Measurements from ENCODE around the gene CENATAC. TPM values are rescaled to one million over a fixed set of nuclear protein-coding genes. Genes with fewer than 3 reads are reported as not detected.

The CENATAC gene
- total and polyA plus RNA-seq, 2 experiments from 2014 or later = 31.7 to 34.5 TPM

DNA sequence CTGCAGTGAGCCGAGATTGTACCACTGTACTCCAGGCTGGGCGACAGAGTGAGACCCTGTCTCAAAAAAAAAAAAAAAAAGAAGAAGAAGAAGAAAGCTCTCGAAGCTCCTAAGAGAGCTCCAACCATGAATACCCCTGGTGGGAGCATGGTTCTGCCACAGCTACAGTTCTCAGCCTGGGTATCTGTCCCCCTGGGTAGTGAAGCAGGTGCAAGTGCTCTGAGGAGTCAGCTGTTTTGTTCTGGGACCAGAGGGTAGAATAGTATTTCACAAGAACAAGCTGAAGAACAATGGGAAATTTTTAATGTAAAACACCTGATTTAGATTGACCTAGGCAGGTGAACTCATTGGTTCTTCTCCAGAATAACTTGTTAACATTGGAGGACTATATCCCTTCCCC lies 63.3 kb downstream of the CENATAC start:
- H3K4me1 ChIP-seq (ENCODE audit: insufficient read depth) = peaks cover 6% of the 10 kb centered on the region; the same call in 1 of the 2 replicates
- Mint-ChIP-seq H3K4me1 (peaks cover 5% of the 10 kb centered on the region), H3K36me3 (ENCODE audit: low read depth) (peaks cover 8% of the 10 kb centered on the region), H3K27ac (no peak overlapping the region), H3K27me3 (ENCODE audit: insufficient read depth, low read depth, poor library complexity) (peaks cover 8% of the 10 kb centered on the region), H3K4me3 (no peak overlapping the region), H3K9me3 (peaks cover 7% of the 10 kb centered on the region; the same call in 1 of the 3 replicates)
- TF ChIP-seq POLR2AphosphoS5 (IDR thresholded peaks at IDR 0.05; ENCODE audit: low read depth) = no peak
- TF ChIP-seq EZH2 (IDR thresholded peaks at IDR 0.05; ENCODE audit: low read depth, unreplicated experiment) = no peak
- no peak for ATAC-seq
- H3K9me2 ChIP-seq (ENCODE audit: insufficient read depth) = 0 out of 2 replicates have a peak, but pooled peaks cover 4% of the 10 kb centered on the region
- no peaks in the 10 kb centered on the region for H3K27me3 ChIP-seq (ENCODE audit: insufficient read depth)
- DNase-seq (ENCODE audit: low spot score) = no peak
- H3F3A ChIP-seq (replicated peaks; ENCODE audit: low read depth) = peaks cover 9% of the 10 kb centered on the region
- no peak overlapping the region for H2AFZ ChIP-seq
- H3K27ac ChIP-seq (ENCODE audit: low read depth) = no peak overlapping the region
- H3K36me3 ChIP-seq (ENCODE audit: insufficient read depth) = no peaks in the 10 kb centered on the region
- no peak overlapping the region for H3K4me2 ChIP-seq
- H4K20me1 ChIP-seq (replicated peaks; ENCODE audit: insufficient read depth) = peaks cover 7% of the 10 kb centered on the region; the same call in 1 of the 2 replicates
- H3K4me3 ChIP-seq = no peak overlapping the region
- peaks cover 10% of the 10 kb centered on the region for H3K79me2 ChIP-seq (replicated peaks; ENCODE audit: insufficient read depth)

DNA sequence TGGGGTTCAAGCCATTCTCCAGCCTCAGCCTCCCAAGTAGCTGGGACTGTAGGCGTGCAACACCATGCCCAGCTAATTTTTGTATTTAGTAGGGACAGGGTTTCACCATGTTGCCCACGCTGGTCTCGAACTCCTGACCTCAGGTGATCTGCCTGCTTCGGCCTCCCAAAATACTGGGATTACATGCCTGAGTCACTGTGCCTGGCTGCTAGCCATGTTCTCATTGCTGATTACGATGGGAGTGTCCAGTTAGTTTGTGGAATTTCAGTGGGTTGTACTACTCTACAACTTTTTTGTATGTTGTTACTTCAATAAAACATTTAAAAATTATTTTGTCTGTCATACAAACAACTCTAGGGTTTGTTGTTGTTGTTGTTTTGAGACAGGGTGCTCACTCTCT lies 64.8 kb downstream of the CENATAC start:
- no peak overlapping the region for H3K4me2 ChIP-seq
- no peak for ATAC-seq

More for the DNA sequence above, 64.8 kb downstream of the CENATAC start:
- Histone ChIP-seq H3K27ac (ENCODE audit: low read depth) (no peak overlapping the region), H3F3A (replicated peaks; ENCODE audit: low read depth) (peaks cover 5% of the 10 kb centered on the region), H3K27me3 (ENCODE audit: insufficient read depth) (no peaks in the 10 kb centered on the region), H3K4me1 (ENCODE audit: insufficient read depth) (peaks cover 6% of the 10 kb centered on the region; the same call in 1 of the 2 replicates), H3K79me2 (replicated peaks; ENCODE audit: insufficient read depth) (peaks cover 7% of the 10 kb centered on the region), H3K4me3 (no peak overlapping the region), H3K36me3 (ENCODE audit: insufficient read depth) (no peaks in the 10 kb centered on the region), H3K9me2 (ENCODE audit: insufficient read depth) (0 out of 2 replicates have a peak, but pooled peaks cover 4% of the 10 kb centered on the region), H4K20me1 (replicated peaks; ENCODE audit: insufficient read depth) (0 out of 2 replicates have a peak, but pooled peaks cover 6% of the 10 kb centered on the region), H2AFZ (no peak overlapping the region)
- H3K27me3 Mint-ChIP-seq (ENCODE audit: insufficient read depth, low read depth, poor library complexity) = peaks cover 10% of the 10 kb centered on the region
- peaks cover 5% of the 10 kb centered on the region for H3K36me3 Mint-ChIP-seq (ENCODE audit: low read depth)
- TF ChIP-seq, protein P1, sequence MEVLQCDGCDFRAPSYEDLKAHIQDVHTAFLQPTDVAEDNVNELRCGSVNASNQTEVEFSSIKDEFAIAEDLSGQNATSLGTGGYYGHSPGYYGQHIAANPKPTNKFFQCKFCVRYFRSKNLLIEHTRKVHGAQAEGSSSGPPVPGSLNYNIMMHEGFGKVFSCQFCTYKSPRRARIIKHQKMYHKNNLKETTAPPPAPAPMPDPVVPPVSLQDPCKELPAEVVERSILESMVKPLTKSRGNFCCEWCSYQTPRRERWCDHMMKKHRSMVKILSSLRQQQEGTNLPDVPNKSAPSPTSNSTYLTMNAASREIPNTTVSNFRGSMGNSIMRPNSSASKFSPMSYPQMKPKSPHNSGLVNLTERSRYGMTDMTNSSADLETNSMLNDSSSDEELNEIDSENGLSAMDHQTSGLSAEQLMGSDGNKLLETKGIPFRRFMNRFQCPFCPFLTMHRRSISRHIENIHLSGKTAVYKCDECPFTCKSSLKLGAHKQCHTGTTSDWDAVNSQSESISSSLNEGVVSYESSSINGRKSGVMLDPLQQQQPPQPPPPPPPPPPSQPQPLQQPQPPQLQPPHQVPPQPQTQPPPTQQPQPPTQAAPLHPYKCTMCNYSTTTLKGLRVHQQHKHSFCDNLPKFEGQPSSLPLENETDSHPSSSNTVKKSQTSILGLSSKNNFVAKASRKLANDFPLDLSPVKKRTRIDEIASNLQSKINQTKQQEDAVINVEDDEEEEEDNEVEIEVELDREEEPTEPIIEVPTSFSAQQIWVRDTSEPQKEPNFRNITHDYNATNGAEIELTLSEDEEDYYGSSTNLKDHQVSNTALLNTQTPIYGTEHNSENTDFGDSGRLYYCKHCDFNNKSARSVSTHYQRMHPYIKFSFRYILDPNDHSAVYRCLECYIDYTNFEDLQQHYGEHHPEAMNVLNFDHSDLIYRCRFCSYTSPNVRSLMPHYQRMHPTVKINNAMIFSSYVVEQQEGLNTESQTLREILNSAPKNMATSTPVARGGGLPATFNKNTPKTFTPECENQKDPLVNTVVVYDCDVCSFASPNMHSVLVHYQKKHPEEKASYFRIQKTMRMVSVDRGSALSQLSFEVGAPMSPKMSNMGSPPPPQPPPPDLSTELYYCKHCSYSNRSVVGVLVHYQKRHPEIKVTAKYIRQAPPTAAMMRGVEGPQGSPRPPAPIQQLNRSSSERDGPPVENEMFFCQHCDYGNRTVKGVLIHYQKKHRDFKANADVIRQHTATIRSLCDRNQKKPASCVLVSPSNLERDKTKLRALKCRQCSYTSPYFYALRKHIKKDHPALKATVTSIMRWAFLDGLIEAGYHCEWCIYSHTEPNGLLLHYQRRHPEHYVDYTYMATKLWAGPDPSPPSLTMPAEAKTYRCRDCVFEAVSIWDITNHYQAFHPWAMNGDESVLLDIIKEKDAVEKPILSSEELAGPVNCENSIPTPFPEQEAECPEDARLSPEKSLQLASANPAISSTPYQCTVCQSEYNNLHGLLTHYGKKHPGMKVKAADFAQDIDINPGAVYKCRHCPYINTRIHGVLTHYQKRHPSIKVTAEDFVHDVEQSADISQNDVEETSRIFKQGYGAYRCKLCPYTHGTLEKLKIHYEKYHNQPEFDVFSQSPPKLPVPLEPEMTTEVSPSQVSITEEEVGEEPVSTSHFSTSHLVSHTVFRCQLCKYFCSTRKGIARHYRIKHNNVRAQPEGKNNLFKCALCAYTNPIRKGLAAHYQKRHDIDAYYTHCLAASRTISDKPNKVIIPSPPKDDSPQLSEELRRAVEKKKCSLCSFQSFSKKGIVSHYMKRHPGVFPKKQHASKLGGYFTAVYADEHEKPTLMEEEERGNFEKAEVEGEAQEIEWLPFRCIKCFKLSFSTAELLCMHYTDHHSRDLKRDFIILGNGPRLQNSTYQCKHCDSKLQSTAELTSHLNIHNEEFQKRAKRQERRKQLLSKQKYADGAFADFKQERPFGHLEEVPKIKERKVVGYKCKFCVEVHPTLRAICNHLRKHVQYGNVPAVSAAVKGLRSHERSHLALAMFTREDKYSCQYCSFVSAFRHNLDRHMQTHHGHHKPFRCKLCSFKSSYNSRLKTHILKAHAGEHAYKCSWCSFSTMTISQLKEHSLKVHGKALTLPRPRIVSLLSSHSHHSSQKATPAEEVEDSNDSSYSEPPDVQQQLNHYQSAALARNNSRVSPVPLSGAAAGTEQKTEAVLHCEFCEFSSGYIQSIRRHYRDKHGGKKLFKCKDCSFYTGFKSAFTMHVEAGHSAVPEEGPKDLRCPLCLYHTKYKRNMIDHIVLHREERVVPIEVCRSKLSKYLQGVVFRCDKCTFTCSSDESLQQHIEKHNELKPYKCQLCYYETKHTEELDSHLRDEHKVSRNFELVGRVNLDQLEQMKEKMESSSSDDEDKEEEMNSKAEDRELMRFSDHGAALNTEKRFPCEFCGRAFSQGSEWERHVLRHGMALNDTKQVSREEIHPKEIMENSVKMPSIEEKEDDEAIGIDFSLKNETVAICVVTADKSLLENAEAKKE (CRISPR knock-in tag; IDR thresholded peaks at IDR 0.05) = no peak
- TF ChIP-seq, protein P2, sequence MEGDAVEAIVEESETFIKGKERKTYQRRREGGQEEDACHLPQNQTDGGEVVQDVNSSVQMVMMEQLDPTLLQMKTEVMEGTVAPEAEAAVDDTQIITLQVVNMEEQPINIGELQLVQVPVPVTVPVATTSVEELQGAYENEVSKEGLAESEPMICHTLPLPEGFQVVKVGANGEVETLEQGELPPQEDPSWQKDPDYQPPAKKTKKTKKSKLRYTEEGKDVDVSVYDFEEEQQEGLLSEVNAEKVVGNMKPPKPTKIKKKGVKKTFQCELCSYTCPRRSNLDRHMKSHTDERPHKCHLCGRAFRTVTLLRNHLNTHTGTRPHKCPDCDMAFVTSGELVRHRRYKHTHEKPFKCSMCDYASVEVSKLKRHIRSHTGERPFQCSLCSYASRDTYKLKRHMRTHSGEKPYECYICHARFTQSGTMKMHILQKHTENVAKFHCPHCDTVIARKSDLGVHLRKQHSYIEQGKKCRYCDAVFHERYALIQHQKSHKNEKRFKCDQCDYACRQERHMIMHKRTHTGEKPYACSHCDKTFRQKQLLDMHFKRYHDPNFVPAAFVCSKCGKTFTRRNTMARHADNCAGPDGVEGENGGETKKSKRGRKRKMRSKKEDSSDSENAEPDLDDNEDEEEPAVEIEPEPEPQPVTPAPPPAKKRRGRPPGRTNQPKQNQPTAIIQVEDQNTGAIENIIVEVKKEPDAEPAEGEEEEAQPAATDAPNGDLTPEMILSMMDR (conservative IDR thresholded peaks at IDR 0.05; ENCODE audit: low read depth in 2 of 2) = no peak
- TF ChIP-seq, protein P3, sequence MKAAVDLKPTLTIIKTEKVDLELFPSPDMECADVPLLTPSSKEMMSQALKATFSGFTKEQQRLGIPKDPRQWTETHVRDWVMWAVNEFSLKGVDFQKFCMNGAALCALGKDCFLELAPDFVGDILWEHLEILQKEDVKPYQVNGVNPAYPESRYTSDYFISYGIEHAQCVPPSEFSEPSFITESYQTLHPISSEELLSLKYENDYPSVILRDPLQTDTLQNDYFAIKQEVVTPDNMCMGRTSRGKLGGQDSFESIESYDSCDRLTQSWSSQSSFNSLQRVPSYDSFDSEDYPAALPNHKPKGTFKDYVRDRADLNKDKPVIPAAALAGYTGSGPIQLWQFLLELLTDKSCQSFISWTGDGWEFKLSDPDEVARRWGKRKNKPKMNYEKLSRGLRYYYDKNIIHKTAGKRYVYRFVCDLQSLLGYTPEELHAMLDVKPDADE (IDR thresholded peaks at IDR 0.05) = no peak
- H3K4me1 Mint-ChIP-seq = peaks cover 11% of the 10 kb centered on the region
- H3K9me3 Mint-ChIP-seq = peaks cover 3% of the 10 kb centered on the region; the same call in 1 of the 3 replicates
- DNase-seq (ENCODE audit: low spot score) = no peak
- H3K27ac Mint-ChIP-seq = no peak overlapping the region
- H3K4me3 Mint-ChIP-seq = no peak overlapping the region

Measured in GM23338 (cell line).